Measurements from ENCODE around the gene DTX3L. TPM values are rescaled to one million over a fixed set of nuclear protein-coding genes. Genes with fewer than 3 reads are reported as not detected.

Gene DTX3L
- total and polyA plus RNA-seq, 10 of the 15 experiments (the other 5 are each of a cell fraction or from before 2014, with no cell fraction given): 9.9 to 41.4 (median 21.7) TPM

- Histone ChIP-seq H3K4me3 (no peak overlapping the region), H2AFZ (ENCODE audit: control insufficient read depth, low read depth, low read length) (no peak overlapping the region; the same call in 1 of the 2 replicates), H3K27ac (ENCODE audit: control insufficient read depth, insufficient read depth) (no peak overlapping the region; the same call in none of the 2 replicates), H3K9ac (ENCODE audit: control insufficient read depth, insufficient read depth, low read length) (no peak overlapping the region), H3K27me3 (replicated peaks in 1 of 2; ENCODE audit: control insufficient read depth in 2 of 2, insufficient read depth in 2 of 2, low read length in 1 of 2) (no peaks in the 10 kb centered on the region), H3K4me2 (ENCODE audit: control insufficient read depth, insufficient read depth) (peak overlapping the region; percentile 68), H3K4me1 (ENCODE audit: control insufficient read depth, insufficient read depth, low read length) (peaks cover 4% of the 10 kb centered on the region; the same call in 1 of the 2 replicates), H4K20me1 (ENCODE audit: control insufficient read depth, insufficient read depth) (no peaks in the 10 kb centered on the region), H3K79me2 (ENCODE audit: control insufficient read depth, insufficient read depth, low read length) (peaks cover 6% of the 10 kb centered on the region), H3K9me3 (replicated peaks; ENCODE audit: control insufficient read depth, insufficient read depth, low read length) (peaks cover 16% of the 10 kb centered on the region; the same call in 2 of the 3 replicates), H3K36me3 (ENCODE audit: control insufficient read depth in 2 of 2, insufficient read depth in 2 of 2, low read length in 1 of 2) (no peaks in the 10 kb centered on the region)
- ChIA-PET RAD21 (ENCODE audit: unreplicated experiment) (no interaction called here), POLR2A (interaction anchor here (3.5 kb wide), 1 partner anchor 11 kb away, joined by 15 read pairs; the partner anchor contains the start of gene PARP15), CTCF (interaction anchor here (1.6 kb wide), 1 partner anchor 90 kb away, joined by 4 read pairs; no protein-coding TSS in a partner anchor), SMC1A (ENCODE audit: uncharacterized antibody, unreplicated experiment) (interaction anchor here (1.0 to 3.1 kb wide), 3 partner anchors 11 to 90 kb away, joined by 3 to 9 read pairs (median 6); no protein-coding TSS in a partner anchor)
- intact Hi-C loops (cut with micrococcal nuclease; ENCODE audit: unreplicated experiment) (no loop called here), in situ Hi-C loops (cut with MboI) (no loop called here)
- DNase-seq (ENCODE audit: low read depth, low spot score) (peak; percentile 59), ATAC-seq (peak; percentile 88), FAIRE-seq (peak; percentile 93)
- BruUV-seq (replicated peaks): no TSS peak
- 34% methylated on average over 5 of the region's 5 CpGs for WGBS (ENCODE audit: insufficient coverage, insufficient replicate concordance, low lambda C conversion rate, missing lambda C conversion rate)
- TF ChIP-seq ATF7 (IDR thresholded peaks at IDR 0.05; ENCODE audit: low read depth) (peak; percentile 75), SUZ12 (IDR thresholded peaks at IDR 0.05; ENCODE audit: unreplicated experiment) (no peak), ATF2 (IDR thresholded peaks at IDR 0.05; ENCODE audit: low read length) (peak; percentile 83), ZNF384 (IDR thresholded peaks at IDR 0.05; ENCODE audit: borderline replicate concordance, low read depth, low read length) (no peak), LARP7 (IDR thresholded peaks at IDR 0.05) (no peak; the same call in 1 of the 2 replicates), BRCA1 (IDR thresholded peaks at IDR 0.05; ENCODE audit: low read depth, low read length) (no peak), MYC (IDR thresholded peaks at IDR 0.05; ENCODE audit: insufficient read depth, insufficient read length, insufficient replicate concordance, low read length, severe bottlenecking) (no peak), DPF2 (IDR thresholded peaks at IDR 0.05) (peak; percentile 94), CHD2 (IDR thresholded peaks at IDR 0.05; ENCODE audit: borderline replicate concordance, low read depth, low read length) (no peak), GABPA (IDR thresholded peaks at IDR 0.05; ENCODE audit: low read depth) (peak; percentile 48; the same call in 1 of the 2 replicates), TCF7 (IDR thresholded peaks at IDR 0.05; ENCODE audit: borderline replicate concordance) (no peak), TARDBP (IDR thresholded peaks at IDR 0.05; ENCODE audit: borderline replicate concordance) (no peak), PAX8 (IDR thresholded peaks at IDR 0.05) (no peak), MYB (IDR thresholded peaks at IDR 0.05; ENCODE audit: borderline replicate concordance, low read depth, low read length) (no peak)
- TF ChIP-seq, protein P1, sequence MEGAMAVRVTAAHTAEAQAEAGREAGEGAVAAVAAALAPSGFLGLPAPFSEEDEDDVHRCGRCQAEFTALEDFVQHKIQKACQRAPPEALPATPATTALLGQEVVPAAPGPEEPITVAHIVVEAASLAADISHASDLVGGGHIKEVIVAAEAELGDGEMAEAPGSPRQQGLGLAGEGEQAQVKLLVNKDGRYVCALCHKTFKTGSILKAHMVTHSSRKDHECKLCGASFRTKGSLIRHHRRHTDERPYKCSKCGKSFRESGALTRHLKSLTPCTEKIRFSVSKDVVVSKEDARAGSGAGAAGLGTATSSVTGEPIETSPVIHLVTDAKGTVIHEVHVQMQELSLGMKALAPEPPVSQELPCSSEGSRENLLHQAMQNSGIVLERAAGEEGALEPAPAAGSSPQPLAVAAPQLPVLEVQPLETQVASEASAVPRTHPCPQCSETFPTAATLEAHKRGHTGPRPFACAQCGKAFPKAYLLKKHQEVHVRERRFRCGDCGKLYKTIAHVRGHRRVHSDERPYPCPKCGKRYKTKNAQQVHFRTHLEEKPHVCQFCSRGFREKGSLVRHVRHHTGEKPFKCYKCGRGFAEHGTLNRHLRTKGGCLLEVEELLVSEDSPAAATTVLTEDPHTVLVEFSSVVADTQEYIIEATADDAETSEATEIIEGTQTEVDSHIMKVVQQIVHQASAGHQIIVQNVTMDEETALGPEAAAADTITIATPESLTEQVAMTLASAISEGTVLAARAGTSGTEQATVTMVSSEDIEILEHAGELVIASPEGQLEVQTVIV (IDR thresholded peaks at IDR 0.05; ENCODE audit: borderline replicate concordance, partially characterized antibody): no peak
- TF ChIP-seq, protein P2, sequence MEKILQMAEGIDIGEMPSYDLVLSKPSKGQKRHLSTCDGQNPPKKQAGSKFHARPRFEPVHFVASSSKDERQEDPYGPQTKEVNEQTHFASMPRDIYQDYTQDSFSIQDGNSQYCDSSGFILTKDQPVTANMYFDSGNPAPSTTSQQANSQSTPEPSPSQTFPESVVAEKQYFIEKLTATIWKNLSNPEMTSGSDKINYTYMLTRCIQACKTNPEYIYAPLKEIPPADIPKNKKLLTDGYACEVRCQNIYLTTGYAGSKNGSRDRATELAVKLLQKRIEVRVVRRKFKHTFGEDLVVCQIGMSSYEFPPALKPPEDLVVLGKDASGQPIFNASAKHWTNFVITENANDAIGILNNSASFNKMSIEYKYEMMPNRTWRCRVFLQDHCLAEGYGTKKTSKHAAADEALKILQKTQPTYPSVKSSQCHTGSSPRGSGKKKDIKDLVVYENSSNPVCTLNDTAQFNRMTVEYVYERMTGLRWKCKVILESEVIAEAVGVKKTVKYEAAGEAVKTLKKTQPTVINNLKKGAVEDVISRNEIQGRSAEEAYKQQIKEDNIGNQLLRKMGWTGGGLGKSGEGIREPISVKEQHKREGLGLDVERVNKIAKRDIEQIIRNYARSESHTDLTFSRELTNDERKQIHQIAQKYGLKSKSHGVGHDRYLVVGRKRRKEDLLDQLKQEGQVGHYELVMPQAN (conservative IDR thresholded peaks at IDR 0.05): no peak
Observed at GRCh38 chr3:122589297-122589696, 25.2 kb downstream of the DTX3L start.
